Measurements from ENCODE around the gene NDUFV1. TPM values are rescaled to one million over a fixed set of nuclear protein-coding genes. Genes with fewer than 3 reads are reported as not detected.

Gene NDUFV1
- total and polyA plus RNA-seq, 9 of the 15 experiments (the other 6 are each of a cell fraction or from before 2014, with no cell fraction given), result 10.8 to 423 (median 209) TPM

DNA sequence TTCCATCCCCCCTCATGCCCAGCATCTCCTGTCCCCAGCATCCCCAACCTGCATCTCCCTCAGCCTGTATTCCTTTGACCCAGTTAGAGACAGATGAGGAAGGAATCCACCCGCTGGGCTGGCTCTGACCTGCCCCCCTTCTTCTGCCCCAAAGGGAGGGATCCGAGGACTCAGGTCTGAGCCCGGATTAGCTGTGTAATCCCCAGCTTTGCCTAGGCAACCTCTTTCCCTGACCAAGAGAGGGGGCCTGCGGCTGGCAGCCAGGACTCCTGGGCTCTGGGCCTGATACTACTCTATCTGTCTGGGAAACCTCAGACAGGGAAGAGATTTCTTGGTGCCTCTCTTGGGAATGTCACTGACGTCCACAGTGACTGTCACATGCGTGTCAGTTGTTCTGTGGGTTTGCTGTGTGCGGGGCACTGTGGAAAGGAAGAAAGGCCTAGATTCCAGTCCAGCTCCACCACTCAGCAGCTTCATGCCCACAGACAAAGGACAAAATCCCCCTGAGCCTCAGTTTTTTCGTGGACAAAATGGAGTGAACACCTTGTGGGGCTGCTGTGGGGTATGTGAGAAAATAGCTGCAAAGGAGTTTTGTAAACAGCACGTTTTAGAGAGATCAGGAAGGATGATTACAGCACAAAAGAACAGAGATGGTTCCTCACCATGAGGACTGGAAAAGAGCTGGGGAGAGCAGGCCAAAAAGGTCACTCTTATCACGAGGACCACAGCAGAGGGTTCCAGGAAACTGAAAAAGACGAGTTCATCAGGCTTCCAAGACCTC is 1.3 kb upstream of the NDUFV1 start (continued):
- TF ChIP-seq ZNF740 (CRISPR knock-in tag; IDR thresholded peaks at IDR 0.05) (no peak), ZNF740 (tag; IDR thresholded peaks at IDR 0.05) (no peak), KAT7 (CRISPR knock-in tag; IDR thresholded peaks at IDR 0.05; ENCODE audit: borderline replicate concordance) (no peak), FOXP1 (CRISPR knock-in tag; IDR thresholded peaks at IDR 0.05) (no peak), TFAM (CRISPR knock-in tag; conservative IDR thresholded peaks at IDR 0.05) (no peak), TAF1 (IDR thresholded peaks at IDR 0.05; ENCODE audit: control insufficient read depth, extremely low read depth, insufficient read depth, low read length, severe bottlenecking) (no peak), TEAD4 (IDR thresholded peaks at IDR 0.05; ENCODE audit: low read length) (peak; percentile 53; the same call in 1 of the 2 replicates), TEAD4 (CRISPR knock-in tag; IDR thresholded peaks at IDR 0.05; ENCODE audit: borderline replicate concordance) (no peak), STAT5A (IDR thresholded peaks at IDR 0.05; ENCODE audit: borderline replicate concordance, low read length) (peak; percentile 81), ZC3H4 (CRISPR knock-in tag; IDR thresholded peaks at IDR 0.05; ENCODE audit: borderline replicate concordance) (no peak), RCOR1 (IDR thresholded peaks at IDR 0.05; ENCODE audit: borderline replicate concordance in 1 of 2, low read depth in 2 of 2, low read length in 2 of 2) (peak in 1 of 2 experiments; percentile 70; a peak in 1 of 4 replicates), KDM4B (IDR thresholded peaks at IDR 0.05; ENCODE audit: borderline replicate concordance in 2 of 2, low read depth in 1 of 2) (no peak), JUNB (CRISPR knock-in tag; conservative IDR thresholded peaks at IDR 0.05) (no peak), ZNF699 (CRISPR knock-in tag; IDR thresholded peaks at IDR 0.05; ENCODE audit: insufficient replicate concordance) (no peak), ARID4B (CRISPR knock-in tag; IDR thresholded peaks at IDR 0.05) (no peak), CTCF (IDR thresholded peaks at IDR 0.05 in 2 of 3, conservative IDR thresholded peaks at IDR 0.05 in 1 of 3; ENCODE audit: insufficient read depth in 2 of 3, low read depth in 1 of 3, low read length in 3 of 3) (no peak; a peak in 1 of 6 replicates)
- TF ChIP-seq, protein P1, sequence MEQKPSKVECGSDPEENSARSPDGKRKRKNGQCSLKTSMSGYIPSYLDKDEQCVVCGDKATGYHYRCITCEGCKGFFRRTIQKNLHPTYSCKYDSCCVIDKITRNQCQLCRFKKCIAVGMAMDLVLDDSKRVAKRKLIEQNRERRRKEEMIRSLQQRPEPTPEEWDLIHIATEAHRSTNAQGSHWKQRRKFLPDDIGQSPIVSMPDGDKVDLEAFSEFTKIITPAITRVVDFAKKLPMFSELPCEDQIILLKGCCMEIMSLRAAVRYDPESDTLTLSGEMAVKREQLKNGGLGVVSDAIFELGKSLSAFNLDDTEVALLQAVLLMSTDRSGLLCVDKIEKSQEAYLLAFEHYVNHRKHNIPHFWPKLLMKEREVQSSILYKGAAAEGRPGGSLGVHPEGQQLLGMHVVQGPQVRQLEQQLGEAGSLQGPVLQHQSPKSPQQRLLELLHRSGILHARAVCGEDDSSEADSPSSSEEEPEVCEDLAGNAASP (IDR thresholded peaks at IDR 0.05), result no peak
